Measurements from ENCODE around the gene DKKL1.

The DKKL1 gene

DNA sequence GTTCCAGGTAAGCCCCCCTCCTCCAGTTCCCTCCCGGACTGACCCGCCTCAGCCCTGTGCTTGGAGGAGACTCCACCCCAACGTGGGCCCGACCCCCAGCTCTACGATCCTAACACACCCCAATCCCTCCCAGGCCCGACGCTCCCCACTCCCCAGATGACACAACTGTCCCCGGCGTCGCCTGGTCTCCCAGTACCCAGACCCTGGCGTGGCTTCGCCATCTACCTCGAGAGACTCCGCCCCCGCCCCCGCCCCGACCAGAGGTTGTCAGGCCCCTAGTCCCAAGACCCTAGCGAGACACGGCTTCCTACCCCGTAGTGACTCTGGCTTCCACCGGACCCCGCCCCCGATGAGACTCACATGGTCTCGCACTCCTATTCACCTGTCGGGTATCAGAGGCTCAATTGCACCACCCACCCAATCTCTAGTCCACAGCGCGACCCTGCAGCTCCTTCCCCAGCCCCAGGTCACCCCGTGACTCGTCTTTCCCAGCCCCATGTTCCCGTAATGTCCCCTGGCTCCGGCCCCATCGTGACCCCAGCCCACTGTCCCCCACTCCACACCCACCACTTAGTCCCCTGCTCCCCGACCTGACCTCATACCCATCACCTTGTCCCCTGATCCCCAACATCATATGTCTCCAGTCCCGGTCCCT lies 25.5 kb upstream of the DKKL1 start:
- no peak for DNase-seq (ENCODE audit: low spot score)

DNA sequence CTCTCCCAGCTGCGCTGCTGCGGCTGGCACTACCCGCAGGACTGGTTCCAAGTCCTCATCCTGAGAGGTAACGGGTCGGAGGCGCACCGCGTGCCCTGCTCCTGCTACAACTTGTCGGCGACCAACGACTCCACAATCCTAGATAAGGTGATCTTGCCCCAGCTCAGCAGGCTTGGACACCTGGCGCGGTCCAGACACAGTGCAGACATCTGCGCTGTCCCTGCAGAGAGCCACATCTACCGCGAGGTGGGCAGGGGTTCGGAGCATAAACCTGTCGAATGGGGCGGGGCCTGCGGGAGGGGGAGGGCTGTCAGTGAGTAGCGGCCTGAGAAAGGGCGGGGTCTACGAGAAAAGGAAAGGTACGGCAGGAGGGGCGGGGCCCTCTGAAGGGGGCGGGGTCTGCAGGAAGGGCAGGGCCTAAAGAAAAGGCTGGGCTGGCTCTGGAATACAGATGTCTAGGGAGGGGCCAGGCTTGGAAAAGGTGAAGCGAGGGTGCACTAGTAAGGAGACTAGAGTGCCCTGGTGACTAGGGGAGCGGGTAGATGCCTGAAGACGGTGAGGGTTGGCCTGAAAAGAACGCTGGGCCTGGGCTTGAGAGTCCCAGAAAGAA lies 24.9 kb upstream of the DKKL1 start:
- DNase-seq (ENCODE audit: low spot score), result no peak

DNA sequence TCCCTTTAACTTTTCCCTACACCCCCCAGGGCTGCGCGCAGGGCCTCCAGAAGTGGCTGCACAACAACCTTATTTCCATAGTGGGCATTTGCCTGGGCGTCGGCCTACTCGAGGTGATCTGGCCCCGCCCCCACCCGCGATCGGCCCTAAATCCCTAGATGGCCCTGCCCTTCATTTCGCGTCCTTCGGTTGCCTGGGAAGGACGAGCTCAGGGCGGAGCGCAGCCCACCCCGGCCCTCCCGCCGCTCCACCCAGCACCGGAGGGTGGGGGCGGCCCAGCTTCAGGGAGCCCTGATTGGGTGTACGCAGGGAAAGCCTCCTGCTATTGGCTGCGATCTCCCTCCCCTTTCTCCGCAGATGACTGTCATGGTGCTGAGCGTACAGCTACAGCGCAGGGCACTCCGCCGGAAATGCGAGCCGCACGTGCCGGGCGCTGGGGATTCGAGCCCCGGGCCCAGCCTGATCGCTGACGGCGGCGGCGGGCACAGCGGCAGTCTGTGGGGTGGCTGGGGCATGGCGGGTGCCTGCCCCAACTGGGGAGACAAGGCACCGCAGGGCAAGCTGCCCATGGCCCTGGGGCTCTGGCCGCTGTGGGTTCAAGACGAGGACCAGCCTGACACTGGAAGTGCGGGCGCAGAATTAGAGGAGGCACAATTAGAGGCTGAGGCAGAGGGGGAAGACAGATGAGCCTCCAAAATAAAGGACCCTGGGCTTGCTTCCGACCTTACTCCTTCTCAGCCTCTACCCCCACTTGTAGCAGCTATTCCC lies 24.2 kb upstream of the DKKL1 start:
- DNase-seq (ENCODE audit: low spot score), result peak; percentile 46

- DNase-seq (ENCODE audit: low spot score), result no peak
These were observed 23.4 kb upstream of the DKKL1 start for GRCh38 chr19:49340069-49340864.

DNA sequence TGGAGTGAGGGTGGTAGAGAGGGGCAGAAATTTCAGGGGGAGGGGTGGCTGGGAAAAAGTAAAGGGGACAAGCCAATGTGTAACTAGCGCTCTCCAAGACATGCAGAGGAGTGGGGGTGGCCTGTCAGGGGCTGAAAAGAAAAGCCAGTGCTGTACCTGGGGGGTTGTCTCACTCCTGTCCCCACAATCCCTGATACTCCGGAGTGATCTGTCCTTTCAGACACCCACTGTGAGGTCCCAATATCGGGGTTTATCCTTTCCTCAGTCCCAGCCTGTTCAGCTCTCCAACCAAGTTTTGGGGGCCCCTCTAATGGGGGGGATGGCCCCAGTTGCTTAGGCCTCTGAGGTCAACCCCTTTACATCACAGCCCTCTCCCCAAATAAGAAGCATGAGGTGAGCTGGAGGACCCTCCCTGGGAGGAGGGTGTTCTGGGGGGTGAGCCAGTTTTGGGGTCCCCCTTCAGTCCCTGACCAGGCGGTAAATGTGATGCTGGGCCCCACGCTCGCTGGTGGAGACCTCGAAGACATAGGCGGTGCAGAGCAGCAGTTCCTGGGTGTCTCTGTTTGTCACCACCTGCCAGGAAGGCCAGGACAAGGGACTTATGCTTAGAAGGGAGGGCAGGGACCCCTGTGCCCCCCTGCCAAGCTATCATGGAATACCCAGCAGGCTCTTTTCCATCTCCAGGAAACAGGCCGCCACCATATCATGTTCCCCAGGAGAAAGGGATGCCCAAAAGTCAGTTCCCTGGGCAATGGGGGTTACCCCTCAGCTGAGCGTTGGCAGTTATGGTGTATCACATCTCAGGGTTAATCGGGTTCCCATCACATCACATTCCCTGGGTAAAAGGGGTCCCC lies 22.6 kb upstream of the DKKL1 start:
- no peak for DNase-seq (ENCODE audit: low spot score)

DNA sequence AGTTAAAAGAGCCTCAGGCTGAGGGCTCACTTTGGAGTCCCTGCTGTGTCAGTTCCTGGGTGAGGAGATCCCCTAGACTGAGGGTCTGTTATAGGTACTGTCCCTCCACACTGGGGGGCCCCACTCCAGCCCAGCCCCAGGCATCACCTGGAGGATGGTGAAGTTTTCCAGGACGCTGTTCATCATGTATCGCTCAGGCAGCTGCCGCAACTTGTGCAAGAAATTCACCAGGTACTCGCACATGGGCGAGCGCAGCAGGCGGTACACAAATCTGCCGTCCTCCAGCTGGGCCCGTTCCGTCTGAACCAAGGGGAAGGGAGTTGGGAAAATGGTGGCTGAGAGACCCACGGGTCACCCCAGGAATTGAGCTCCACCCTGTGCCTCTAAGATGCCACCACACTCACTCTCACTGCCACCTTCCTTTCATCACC lies 21.4 kb upstream of the DKKL1 start:
- no peak for DNase-seq (ENCODE audit: low spot score)

DNA sequence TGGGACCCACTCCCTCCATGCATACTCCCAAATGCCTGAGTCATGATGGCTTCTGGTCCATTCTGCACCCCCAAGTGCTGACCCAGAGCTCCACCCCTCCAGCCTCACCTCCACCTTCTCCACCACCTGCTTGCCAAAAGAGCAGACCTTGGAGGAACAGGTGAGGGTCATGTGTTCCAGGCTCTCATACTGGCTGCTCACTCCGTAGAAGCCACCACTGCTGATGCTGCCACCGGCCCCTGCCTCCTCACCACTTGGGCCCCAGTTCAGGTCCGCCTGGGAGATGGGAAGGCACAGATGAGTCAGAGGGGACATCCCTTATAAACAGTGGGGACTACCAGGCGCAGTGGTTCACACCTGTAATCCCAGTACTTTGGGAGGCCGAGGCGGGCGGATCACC lies 20.6 kb upstream of the DKKL1 start:
- DNase-seq (ENCODE audit: low spot score), result no peak

- DNase-seq (ENCODE audit: low spot score), result no peak
These were observed 18.9 kb upstream of the DKKL1 start for GRCh38 chr19:49344505-49345423.

GRCh38 chr19:49347191-49347590 lies 16.5 kb upstream of the DKKL1 start:
- no peak for DNase-seq (ENCODE audit: low spot score)

GRCh38 chr19:49347835-49348234 lies 15.8 kb upstream of the DKKL1 start:
- peak; percentile 25 for DNase-seq (ENCODE audit: low spot score)

DNA sequence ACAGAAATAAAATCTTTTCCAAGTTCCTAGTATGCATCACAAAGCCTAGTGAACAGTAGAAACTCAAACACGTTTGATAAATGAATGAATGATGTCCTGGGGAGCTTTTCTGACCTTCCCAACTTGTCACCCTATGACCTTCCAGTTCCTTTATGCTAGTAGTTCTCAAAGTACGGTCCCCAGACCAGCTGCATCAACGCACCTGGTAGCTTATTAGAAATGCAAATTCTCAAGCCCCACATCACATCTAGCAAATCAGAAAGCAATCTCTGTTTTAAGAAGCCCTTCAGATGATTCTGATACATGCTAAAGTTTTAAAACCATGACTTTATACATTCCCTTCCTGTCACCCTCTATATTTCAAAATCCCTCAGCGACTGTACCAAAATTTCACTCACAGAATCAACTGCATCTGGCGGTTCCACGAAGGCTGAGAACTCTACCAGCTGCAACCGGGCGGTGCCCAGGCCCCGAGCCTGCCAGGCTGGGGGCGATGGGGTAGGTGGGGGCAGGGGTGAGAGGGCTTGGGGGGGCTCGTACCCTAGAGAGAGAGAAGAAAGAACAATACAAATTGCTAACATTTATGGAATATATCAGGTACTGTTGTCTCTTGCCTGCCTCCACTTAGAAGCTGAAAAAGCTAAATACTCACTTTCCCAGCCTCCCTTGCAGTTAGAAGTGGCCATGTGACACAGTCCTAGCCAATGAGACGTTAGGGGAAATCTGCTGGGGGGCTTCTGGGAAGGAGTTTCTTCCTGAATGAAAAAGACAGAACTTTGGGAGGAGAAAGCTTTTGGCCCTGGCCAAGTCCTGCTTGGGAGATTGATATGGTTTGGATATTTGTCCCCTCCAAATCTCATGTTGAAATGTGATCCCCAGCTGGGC lies 15.1 kb upstream of the DKKL1 start:
- no peak for DNase-seq (ENCODE audit: low spot score)

- DNase-seq (ENCODE audit: low spot score), result no peak
These were observed 14.1 kb upstream of the DKKL1 start for GRCh38 chr19:49349567-49349966.

- no peak for DNase-seq (ENCODE audit: low spot score)
These were observed 7.7 kb upstream of the DKKL1 start for GRCh38 chr19:49355909-49356353.

- no peak for DNase-seq (ENCODE audit: low spot score)
These were observed 7.3 kb upstream of the DKKL1 start for GRCh38 chr19:49356382-49356781.

GRCh38 chr19:49357186-49357585 lies 6.5 kb upstream of the DKKL1 start:
- DNase-seq (ENCODE audit: low spot score), result no peak

- no peak for DNase-seq (ENCODE audit: low spot score)
These were observed 3.5 kb upstream of the DKKL1 start for GRCh38 chr19:49359851-49360820.

DNA sequence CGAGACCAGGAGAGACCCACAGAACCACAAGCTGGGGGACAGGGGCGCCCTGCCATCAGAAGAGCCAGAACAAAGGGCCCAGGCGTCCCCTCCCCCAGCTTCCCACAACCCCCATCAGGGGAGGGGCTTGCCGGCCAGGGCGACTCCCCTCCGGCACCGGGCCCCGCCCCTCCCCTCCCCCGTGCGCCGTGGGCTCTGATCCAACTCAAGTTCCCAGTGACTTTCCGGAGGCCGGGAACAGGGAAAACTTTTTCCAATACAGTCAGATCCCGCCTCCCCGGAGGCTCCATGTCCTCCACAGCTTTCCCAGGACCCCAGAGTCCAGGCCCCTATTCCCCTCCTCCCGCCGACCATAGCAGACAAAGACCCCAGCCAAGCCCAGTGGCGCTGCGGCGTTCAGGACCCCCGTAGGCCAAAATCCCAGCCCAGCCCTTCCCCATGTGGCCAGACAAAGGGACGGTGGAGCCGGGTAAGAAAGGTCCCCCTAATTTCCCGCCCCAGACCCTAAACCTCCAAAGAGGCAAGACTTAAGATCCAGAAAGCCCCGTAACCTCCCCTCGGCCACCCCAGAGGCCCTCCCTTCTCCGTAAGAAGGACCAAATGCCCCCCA lies 2.1 kb upstream of the DKKL1 start:
- DNase-seq (ENCODE audit: low spot score), result peak; percentile 18

Measured in SK-N-DZ (cell line).